ENCODE data around the gene ENTPD1. TPM values are rescaled to one million over a fixed set of nuclear protein-coding genes. Genes with fewer than 3 reads are reported as not detected.

Gene ENTPD1
- total RNA-seq, 1 experiment from 2014 or later: 0.37 TPM

DNA sequence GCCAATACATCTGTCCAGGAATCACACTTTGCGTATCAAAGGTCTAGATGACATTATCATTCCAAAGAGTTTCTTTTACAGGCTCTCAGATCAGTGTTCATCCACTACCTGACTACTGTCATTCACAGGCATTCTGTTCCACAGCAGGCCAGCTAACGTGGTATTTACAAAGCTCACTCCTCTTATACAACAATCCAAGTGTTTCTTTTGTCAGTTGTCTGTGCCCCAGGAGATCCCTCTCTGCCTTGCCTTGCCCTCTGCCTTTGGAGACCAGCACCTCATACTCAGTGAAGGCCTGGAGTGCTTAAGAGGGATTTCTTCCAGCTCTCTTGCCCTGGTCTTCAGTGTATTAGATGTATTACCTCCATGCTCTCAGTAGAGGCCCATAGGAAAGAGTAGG, 117.2 kb downstream of the ENTPD1 start:
- DNase-seq (ENCODE audit: low read depth, low spot score) (no peak), ATAC-seq (no peak)
- no peaks in the 10 kb centered on the region for H3K27me3 ChIP-seq (ENCODE audit: insufficient read depth, low read length)
- intact Hi-C loops (cut with micrococcal nuclease): no loop called here
- H3K27ac ChIP-seq (ENCODE audit: low read depth, low read length): no peak overlapping the region
- H4K20me1 ChIP-seq (ENCODE audit: insufficient read depth): no peaks in the 10 kb centered on the region
- no peaks in the 10 kb centered on the region for H3K79me2 ChIP-seq (ENCODE audit: insufficient read depth, low read length)
- BruUV-seq (replicated peaks): no TSS peak
- no peak for TF ChIP-seq SP1 (IDR thresholded peaks at IDR 0.05; ENCODE audit: low read depth)
- TF ChIP-seq SRF (IDR thresholded peaks at IDR 0.05; ENCODE audit: low read depth): no peak
- no peak for TF ChIP-seq EZH2 (IDR thresholded peaks at IDR 0.05)
- TF ChIP-seq CBX3 (IDR thresholded peaks at IDR 0.05; ENCODE audit: low read depth): no peak
- no peak overlapping the region for H3K4me2 ChIP-seq (ENCODE audit: low read length)
- no peaks in the 10 kb centered on the region for H3K9me2 ChIP-seq (ENCODE audit: insufficient read depth)
- ChIA-PET RAD21 (ENCODE audit: low non-redundant PET in 1 of 2, low total read pairs in 2 of 2, uncharacterized antibody in 2 of 2, unreplicated experiment in 2 of 2) (no interaction called here), POLR2A (no interaction called here), CTCF (interaction anchor here (1.0 kb wide), 1 partner anchor 9 kb away, joined by 3 read pairs; no protein-coding TSS in a partner anchor)
- H3K4me3 ChIP-seq (replicated peaks in 1 of 2; ENCODE audit: low read depth in 1 of 2, low read length in 2 of 2): no peak overlapping the region
- peaks cover 0 to 7% of the 10 kb centered on the region in 2 experiments; a peak in 3 of 4 replicates for H3K36me3 ChIP-seq (ENCODE audit: control insufficient read depth in 1 of 2, insufficient read depth in 2 of 2, low read length in 2 of 2)
- H2AFZ ChIP-seq (ENCODE audit: low read depth, low read length, poor library complexity, severe bottlenecking): no peak overlapping the region
- no peak overlapping the region for H3K9ac ChIP-seq (ENCODE audit: low read length)
- no peaks in the 10 kb centered on the region for H3K9me3 ChIP-seq (ENCODE audit: control insufficient read depth in 1 of 2, insufficient read depth in 1 of 2, low read depth in 1 of 2, low read length in 2 of 2)
- no peaks in the 10 kb centered on the region for H3K4me1 ChIP-seq (ENCODE audit: control insufficient read depth in 1 of 2, insufficient read depth in 2 of 2, low read length in 2 of 2)

DNA sequence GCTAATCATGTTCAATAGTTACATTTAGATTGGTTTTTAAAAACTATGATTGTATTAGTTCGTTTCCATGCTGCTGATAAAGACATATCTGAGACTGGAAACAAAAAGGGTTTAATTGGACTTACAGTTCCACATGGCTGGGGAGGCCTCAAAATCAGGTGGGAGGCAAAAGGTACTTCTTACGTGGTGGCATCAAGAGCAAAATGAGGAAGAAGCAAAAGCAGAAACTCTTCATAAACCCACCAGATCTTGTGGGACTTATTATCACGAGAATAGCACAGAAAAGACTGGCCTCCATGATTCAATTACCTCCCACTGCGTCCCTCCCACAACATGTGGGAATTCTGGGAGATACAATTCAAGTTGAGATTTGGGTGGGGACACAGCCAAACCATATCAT, 117.7 kb downstream of the ENTPD1 start:
- ATAC-seq (no peak), DNase-seq (ENCODE audit: low read depth, low spot score) (no peak)
- H3K9me3 ChIP-seq (ENCODE audit: control insufficient read depth in 1 of 2, insufficient read depth in 1 of 2, low read depth in 1 of 2, low read length in 2 of 2): no peaks in the 10 kb centered on the region
- no peak overlapping the region for H3K9ac ChIP-seq (ENCODE audit: low read length)
- no peak overlapping the region for H3K4me2 ChIP-seq (ENCODE audit: low read length)
- H3K27ac ChIP-seq (ENCODE audit: low read depth, low read length): no peak overlapping the region
- TSS peak; percentile 24 for BruUV-seq (replicated peaks)
- peaks cover 0 to 7% of the 10 kb centered on the region in 2 experiments; a peak in 3 of 4 replicates for H3K36me3 ChIP-seq (ENCODE audit: control insufficient read depth in 1 of 2, insufficient read depth in 2 of 2, low read length in 2 of 2)
- ChIA-PET POLR2A (no interaction called here), RAD21 (ENCODE audit: low non-redundant PET in 1 of 2, low total read pairs in 2 of 2, uncharacterized antibody in 2 of 2, unreplicated experiment in 2 of 2) (no interaction called here), CTCF (no interaction called here)
- no peak overlapping the region for H2AFZ ChIP-seq (ENCODE audit: low read depth, low read length, poor library complexity, severe bottlenecking)
- intact Hi-C loops (cut with micrococcal nuclease): no loop called here
- H4K20me1 ChIP-seq (ENCODE audit: insufficient read depth): no peaks in the 10 kb centered on the region
- no peaks in the 10 kb centered on the region for H3K79me2 ChIP-seq (ENCODE audit: insufficient read depth, low read length)
- H3K27me3 ChIP-seq (ENCODE audit: insufficient read depth, low read length): no peaks in the 10 kb centered on the region
- no peak overlapping the region for H3K4me3 ChIP-seq (replicated peaks in 1 of 2; ENCODE audit: low read depth in 1 of 2, low read length in 2 of 2)
- no peaks in the 10 kb centered on the region for H3K4me1 ChIP-seq (ENCODE audit: control insufficient read depth in 1 of 2, insufficient read depth in 2 of 2, low read length in 2 of 2)
- H3K9me2 ChIP-seq (ENCODE audit: insufficient read depth): no peaks in the 10 kb centered on the region
- TF ChIP-seq TCF7L2 (IDR thresholded peaks at IDR 0.05; ENCODE audit: borderline replicate concordance, extremely low read depth, insufficient read depth, insufficient read length) (no peak), SP1 (IDR thresholded peaks at IDR 0.05; ENCODE audit: low read depth) (no peak), CEBPB (IDR thresholded peaks at IDR 0.05; ENCODE audit: low read depth) (no peak), FOSL1 (IDR thresholded peaks at IDR 0.05; ENCODE audit: low read depth) (no peak), POLR2A (IDR thresholded peaks at IDR 0.05; ENCODE audit: borderline replicate concordance, extremely low read depth, insufficient read depth, insufficient read length) (no peak), MAX (IDR thresholded peaks at IDR 0.05) (no peak), ZNF274 (IDR thresholded peaks at IDR 0.05; ENCODE audit: low read depth, low read length) (no peak), ATF3 (IDR thresholded peaks at IDR 0.05) (no peak), ZFX (IDR thresholded peaks at IDR 0.05) (no peak), YY1 (IDR thresholded peaks at IDR 0.05; ENCODE audit: extremely low read depth, insufficient replicate concordance, low read depth, low read length) (no peak), EGR1 (IDR thresholded peaks at IDR 0.05; ENCODE audit: low read depth) (no peak), ZBTB33 (IDR thresholded peaks at IDR 0.05; ENCODE audit: extremely low read depth, insufficient replicate concordance, low read length) (no peak), SIN3A (IDR thresholded peaks at IDR 0.05; ENCODE audit: low read depth) (no peak)
- TF ChIP-seq, protein P1, sequence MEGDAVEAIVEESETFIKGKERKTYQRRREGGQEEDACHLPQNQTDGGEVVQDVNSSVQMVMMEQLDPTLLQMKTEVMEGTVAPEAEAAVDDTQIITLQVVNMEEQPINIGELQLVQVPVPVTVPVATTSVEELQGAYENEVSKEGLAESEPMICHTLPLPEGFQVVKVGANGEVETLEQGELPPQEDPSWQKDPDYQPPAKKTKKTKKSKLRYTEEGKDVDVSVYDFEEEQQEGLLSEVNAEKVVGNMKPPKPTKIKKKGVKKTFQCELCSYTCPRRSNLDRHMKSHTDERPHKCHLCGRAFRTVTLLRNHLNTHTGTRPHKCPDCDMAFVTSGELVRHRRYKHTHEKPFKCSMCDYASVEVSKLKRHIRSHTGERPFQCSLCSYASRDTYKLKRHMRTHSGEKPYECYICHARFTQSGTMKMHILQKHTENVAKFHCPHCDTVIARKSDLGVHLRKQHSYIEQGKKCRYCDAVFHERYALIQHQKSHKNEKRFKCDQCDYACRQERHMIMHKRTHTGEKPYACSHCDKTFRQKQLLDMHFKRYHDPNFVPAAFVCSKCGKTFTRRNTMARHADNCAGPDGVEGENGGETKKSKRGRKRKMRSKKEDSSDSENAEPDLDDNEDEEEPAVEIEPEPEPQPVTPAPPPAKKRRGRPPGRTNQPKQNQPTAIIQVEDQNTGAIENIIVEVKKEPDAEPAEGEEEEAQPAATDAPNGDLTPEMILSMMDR (IDR thresholded peaks at IDR 0.05 in 2 of 3, conservative IDR thresholded peaks at IDR 0.05 in 1 of 3; ENCODE audit: borderline replicate concordance in 1 of 3, insufficient read depth in 1 of 3, low read depth in 2 of 3, low read length in 2 of 3): no peak
